Loucy (cell line): ENCODE results near the gene DIP2A.

ENCODE experiments used
- CTCF ChIP-seq: fragments of 200-600 bp; sonication (generic); conservative IDR thresholded peaks from 2 replicates; pipeline ENCODE4 v1.5.1; 2014; ENCODE audit warnings: mild to moderate bottlenecking, antibody characterized with exemption, low read length
- EZH2phosphoT487 ChIP-seq: fragments of 200-600 bp; IDR thresholded peaks from 2 replicates; pipeline ENCODE4 v1.6.1; 2018; ENCODE audit warnings: antibody characterized with exemption, mild to moderate bottlenecking, moderate library complexity, borderline replicate concordance

GRCh38 chr21:46509741-46510502 is 51.2 kb downstream of the DIP2A start:
- no peak for TF ChIP-seq CTCF
- no peak for TF ChIP-seq EZH2phosphoT487
